NCI-H2081 (cell line): Measurements from ENCODE around the gene CLIP2.
"Not testable (repeated sequence)": the region's sequence is repeated elsewhere in the genome, so short reads cannot be mapped to it uniquely, and the experiment has no call there.

ENCODE experiments used
- DNase-seq, 2 experiments: peaks; one replicate each; lab custom pipeline; 2025; lab: John Stamatoyannopoulos, UW

CLIP2 gene

DNA sequence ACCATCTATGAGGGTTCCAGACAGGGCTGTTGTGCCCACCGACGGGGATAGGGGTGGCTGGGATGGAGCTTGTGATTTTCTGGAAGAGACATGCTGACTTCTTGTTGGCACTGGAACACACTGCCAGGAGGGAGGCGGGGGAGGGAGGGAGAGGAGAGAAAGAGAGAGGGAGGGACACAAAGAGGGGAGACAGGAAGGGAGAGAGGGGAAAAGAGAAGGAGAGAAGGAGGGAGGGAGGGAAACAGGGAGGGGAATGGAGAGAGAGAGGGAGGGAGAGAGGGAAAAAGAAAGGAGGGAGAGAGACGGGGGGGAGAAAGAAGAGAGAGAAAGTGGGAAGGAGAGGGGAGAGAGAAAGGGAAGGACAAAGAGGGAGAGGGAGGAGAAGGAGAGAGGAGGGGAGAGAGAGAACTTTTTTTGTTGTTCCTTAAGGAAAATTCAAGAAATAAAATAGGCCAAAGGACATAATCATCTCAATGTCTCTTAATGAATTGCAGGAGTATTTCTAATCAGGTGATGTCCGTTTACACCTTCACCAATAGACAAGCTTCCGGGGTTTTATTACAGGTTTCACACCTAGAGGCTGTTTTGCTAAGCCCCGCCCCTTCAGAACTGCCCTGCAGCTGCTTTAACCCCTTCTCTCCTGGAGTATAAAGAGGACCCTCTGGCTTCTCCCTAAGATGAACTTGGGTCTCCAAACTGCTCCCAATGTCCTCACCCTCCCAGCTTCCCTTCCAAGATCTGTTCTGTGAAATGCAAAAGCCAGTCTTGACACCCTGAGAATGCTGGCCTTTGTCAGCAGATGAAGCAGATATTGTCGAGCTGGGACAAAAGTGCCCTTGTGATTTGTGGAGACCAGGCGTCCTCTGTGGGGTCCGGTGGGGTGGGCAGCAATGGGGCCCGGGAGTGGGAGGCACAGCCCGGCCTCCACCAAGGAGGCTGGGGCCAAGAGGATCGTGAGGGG, 82.5 kb downstream of the CLIP2 start:
- DNase-seq, result peak; percentile 71 to 81

DNA sequence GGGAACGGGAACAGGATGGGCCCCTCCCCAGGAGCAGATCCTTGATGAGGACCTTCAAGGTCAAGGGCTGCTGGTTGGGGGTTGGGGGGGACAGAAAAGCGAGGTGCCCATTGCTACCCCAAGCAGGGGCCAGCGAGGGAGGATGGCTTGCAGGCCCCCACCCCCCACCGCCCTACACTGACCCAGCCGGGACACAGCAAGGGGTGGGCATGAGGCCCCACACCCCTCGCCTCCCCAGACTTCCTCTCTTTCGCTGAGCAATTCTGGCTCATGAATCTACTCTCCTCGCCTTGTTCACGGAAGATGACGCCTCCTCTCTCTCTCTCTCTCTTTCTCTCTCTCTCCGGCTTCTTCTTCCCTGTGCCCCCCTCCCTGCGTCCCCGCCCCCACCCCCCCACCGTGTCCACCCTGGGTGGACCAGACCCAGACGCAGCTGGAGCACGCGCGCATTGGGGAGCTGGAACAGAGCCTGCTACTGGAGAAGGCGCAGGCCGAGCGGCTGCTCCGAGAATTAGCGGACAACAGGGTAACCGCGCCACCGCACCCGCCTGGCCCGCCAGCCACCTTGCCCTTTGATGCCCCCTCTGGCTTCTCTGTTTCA, 83.4 kb downstream of the CLIP2 start:
- no peak for DNase-seq

DNA sequence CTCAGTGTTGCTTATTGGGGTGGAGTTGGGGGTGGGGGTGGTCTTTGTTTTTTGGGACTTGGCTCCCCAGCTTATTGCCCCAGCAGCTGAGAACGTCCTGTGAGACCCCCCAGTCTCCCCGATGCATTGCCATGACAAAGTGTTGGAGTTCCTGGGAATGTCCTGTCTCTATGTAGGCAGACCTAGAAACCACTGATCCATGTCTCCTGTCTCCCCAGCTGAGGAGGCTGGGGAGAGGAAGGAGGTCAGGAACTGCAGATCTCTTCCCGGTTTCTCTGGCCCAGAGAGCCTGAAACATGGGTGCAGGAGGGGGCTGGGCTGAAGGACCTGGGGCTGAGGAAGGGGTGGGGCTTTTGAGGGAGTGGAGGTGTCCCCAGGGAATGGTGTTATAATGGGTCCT, 84.3 kb downstream of the CLIP2 start:
- DNase-seq, result no peak

DNA sequence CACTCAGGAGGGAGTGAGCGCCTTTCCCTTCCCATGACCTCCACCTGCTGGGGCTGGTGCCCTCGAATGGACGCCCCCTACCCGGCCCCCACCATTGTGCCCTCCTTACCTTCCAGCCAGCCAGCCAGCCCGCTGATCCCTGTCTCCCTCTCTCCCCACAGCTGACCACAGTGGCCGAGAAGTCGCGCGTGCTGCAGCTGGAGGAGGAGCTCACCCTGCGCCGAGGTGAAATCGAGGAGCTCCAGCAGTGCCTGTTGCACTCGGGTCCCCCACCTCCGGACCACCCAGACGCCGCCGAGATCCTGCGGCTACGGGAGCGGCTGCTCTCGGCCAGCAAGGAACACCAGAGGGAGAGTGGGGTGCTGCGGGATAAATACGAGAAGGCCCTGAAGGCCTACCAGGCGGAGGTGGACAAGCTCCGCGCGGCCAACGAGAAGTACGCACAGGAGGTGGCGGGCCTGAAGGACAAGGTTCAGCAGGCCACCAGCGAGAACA, 86.6 kb downstream of the CLIP2 start:
- DNase-seq, result no peak

DNA sequence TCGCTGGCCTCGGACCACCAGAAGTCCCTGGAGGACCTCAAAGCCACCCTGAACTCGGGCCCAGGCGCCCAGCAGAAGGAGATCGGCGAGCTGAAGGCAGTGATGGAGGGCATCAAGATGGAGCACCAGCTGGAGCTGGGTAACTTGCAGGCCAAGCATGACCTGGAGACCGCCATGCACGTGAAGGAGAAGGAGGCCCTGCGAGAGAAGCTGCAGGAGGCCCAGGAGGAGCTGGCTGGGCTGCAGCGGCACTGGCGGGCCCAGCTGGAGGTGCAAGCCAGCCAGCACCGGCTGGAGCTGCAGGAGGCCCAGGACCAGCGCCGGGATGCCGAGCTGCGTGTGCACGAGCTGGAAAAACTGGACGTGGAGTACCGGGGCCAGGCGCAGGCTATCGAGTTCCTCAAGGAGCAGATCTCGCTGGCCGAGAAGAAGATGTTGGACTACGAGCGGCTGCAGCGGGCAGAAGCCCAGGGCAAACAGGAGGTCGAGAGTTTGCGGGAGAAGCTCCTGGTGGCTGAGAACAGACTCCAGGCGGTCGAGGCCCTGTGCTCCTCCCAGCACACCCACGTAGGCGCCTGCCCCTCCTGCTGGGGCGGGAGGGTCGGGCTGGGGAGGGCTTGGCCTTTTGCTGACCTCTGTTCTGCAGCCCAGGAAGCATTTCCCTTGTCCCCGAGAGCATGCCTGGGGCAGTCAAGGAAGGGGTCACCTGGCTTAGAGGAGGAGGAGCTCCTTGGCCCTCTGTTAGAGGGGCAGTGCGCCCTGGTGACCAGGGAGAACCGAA, 87.2 kb downstream of the CLIP2 start:
- no peak for DNase-seq

DNA sequence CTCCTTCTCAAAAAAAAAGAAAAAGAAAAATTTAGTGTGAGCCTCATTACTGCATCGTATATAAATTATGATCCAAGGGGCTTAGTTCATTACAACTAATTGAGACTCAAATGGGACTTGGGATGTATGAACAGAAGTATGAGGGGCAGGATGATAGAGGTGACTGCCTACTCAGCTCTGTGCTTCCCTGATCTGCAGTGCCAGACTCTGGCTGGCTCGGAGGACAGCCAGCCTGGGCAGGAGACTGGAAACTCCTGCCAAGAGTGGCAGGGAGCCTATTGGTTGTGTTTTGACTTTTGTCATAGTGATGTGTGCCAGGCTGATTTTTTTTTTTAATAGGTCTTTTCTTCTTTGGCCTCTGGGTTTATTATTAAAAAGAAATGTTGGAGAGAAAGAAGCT, 90.7 kb downstream of the CLIP2 start:
- DNase-seq, result peak in 1 of 2 experiments; percentile 19

DNA sequence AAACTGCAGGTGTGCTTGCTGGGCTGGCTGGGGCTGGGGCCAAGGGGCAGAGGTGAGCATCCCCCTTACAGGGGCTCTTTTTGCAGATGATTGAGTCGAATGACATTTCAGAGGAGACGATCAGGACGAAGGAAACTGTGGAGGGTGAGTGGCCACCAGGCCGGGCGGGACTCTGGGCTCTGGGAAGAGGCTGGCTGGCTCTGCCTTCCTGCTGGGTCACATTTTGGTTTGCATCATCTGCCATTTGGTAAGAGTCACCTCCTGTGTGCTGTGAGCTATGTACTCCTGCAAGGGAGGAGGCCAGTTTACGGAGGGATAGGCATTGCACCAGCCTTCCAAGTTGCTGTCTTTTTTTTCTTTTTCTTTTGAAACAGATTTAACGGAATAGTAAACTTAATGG, 91.5 kb downstream of the CLIP2 start:
- no peak for DNase-seq

DNA sequence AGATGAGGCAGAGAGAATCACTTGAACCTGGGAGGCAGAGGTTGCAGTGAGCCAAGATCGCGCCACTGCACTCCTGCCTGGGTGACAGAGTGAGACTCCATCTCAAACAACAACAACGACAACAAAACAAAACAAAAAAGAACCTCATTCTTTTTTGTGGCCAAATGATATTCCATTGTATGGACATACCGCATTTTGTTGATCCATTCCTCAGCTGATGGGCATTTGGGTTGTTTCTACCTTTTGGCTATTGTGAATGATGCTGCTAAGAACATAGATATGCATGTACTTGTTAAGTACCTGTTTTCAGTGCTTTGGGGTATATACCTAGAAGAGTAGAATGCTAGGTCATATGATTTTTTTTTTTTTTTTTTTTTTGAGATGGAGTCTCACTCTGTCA, 94.9 kb downstream of the CLIP2 start:
- not testable (repeated sequence) for DNase-seq

DNA sequence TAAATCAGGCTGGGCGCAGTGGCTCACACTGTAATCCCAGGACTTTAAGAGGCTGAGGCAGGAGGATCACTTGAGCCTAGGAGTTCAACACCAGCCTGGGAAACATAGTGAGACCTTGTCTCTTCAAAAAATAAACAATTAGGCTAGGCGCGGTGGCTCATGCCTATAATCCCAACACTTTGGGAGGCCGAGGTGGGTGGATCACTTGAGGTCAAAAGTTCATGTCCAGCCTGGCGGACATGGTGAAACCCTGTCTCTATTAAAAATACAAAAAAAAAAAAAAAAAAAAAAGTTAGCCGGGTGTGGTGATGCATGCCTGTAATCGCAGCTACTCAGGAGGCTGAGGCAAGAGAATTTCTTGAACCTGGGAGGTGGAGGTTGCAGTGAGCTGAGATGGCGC, 95.6 kb downstream of the CLIP2 start:
- not testable (repeated sequence) for DNase-seq

DNA sequence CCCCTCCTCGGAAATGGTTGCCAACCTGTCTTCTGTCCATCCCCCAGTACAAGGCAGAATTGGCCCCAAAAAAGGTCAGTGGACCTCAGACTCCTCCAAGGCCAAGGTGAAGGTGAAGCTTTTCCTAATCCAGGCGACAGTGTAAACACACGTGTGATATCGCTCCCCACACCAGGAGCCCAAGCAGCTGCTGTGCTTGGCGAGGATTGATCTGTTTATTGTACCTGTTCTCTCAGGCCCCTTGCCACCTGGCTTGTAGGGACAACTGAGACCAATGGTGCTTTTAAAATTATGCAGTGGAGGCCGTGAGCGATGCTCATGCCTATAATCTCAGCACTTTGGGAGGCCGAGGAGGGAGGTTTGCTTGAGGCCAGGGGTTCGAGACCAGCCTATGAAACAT, 98.4 kb downstream of the CLIP2 start:
- no peak for DNase-seq

DNA sequence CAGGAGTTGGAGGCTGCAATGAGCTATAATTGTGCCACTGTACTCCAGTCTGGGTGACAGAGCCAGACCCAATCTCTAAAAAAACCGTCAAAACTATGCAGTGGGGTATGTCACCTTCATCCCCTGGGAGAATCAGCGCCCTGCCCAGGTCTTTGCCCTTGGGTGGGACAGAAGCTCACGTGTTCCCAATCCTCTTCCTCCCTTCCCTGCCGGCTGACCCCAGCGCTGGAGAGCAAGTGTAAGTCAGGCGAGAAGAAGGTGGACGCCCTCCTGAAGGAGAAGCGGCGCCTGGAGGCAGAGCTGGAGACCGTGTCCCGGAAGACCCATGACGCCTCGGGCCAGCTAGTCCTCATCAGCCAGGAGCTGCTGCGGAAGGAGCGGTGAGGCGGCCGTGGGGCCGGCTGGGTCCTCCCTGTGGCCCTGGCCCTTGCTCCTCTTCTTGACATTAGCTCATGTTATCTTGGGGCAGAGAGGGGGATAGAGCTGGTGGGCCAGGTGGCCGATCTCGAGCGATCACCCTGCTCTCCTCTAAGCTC, 99.7 kb downstream of the CLIP2 start:
- no peak for DNase-seq

DNA sequence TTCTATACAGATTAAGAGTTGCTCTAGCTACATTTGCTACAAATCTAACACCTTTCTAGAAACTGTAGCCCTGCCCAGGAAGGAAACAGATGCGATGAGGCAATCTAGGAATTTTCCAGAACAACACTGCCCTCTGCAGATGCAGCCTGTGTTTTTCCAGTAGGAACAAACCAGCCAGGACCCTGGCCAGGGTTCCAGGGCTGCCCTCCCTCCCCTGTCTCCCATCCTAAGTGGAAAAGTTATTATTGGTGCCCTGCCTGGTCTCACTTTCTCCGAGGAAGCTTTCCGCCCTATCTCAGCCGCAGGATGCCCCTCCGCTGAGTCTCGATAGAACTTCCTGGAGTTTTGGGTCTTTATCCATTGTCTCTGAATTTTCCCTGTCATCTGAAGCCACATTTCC, 104.5 kb downstream of the CLIP2 start:
- peak; percentile 7 to 60 for DNase-seq

DNA sequence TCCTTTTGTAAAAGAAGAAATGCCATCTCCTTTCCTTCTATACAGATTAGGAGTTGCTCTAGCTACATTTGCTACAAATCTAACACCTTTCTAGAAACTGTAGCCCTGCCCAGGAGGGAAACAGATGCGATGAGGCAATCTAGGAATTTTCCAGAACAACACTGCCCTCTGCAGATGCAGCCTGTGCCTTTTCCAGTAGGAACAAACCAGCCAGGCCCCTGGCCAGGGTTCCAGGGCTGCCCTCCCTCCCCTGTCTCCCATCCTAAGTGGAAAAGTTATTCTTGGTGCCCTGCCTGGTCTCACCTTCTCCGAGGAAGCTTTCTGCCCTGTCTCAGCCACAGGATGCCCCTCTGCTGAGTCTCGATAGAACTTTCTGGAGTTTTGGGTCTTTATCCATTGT, 105.4 kb downstream of the CLIP2 start:
- peak; percentile 8 to 13 for DNase-seq

DNA sequence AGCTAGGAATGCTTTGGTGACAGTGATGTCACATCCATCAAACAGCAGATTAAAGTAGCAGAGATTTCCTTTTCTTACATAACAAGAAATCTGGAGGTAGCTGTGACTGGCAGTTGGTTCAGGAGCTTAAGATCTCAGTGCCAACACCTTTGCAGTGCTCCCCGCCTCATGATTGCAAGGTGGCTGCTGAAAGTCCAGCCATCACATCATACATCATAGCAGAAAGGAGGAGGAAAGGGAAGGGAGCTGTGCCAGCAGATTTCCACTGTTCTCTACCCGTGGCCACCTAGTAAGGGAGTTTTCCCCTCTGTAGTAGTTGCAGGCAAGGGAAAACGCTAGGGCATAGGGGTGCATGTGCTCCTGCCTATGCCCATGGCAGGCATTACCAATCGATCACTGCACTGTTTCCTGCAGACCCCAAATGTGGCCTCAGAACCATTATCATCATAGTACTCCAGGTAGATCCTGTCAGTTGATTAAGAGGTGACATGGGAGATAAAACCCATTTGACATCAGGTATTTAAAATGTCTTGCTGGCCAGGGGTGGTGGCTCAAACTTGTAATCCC, 106.6 kb downstream of the CLIP2 start:
- no peak for DNase-seq

DNA sequence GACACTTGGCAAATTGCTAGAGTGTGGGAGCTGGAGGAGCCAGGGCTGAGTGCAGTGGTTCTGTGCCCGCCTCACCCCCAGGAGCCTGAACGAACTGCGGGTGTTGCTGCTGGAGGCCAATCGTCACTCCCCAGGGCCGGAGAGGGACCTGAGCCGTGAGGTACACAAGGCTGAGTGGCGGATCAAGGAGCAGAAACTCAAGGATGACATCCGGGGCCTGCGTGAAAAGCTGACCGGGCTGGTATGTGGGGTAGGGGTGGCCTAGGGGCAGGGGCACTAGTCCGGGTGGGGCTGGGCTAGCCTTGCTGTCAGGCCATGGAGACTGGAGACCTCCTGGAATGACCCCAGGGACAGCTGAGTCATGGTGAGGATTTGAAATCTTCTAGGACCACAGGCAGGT, 107.8 kb downstream of the CLIP2 start:
- no peak for DNase-seq

DNA sequence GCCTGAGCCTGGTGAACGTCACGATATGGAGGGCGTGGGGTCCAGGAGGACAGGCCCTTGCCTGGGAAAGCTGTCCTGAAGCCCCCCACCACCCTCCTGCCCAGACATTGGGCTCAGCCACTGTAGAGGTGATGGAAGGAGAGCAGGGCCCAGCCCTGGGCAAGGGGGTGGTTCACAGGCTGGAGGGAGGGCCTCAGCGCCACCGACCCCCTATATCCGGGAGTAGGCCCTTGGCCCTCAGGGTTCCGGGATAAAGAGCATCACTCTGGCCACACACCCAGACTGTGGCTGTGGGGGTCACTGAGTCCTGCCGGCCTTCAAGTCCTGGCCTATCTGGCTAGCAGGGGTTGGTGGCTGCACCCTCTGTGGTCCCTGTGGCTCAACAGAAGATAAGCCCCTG, 109.2 kb downstream of the CLIP2 start:
- DNase-seq, result no peak

DNA sequence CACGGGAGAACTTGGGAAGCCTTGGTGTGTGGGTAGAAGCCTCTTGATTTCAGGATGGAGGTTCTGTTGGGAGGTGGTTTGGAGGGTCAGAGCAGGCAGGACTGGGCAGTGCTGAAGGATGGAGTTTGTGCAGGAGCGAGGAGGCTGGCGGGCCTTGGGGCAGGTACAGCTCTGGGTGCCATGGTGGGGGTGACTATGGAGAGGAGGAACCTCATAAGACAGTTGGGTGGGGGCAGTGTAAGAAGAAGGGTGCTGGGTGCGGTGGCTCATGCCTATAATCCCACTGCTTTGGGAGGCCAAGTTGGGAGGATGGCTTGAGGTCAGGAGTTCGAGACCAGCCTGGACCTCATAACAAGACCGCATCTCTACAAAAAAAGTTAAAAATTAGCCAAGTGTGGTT, 109.8 kb downstream of the CLIP2 start:
- no peak for DNase-seq

DNA sequence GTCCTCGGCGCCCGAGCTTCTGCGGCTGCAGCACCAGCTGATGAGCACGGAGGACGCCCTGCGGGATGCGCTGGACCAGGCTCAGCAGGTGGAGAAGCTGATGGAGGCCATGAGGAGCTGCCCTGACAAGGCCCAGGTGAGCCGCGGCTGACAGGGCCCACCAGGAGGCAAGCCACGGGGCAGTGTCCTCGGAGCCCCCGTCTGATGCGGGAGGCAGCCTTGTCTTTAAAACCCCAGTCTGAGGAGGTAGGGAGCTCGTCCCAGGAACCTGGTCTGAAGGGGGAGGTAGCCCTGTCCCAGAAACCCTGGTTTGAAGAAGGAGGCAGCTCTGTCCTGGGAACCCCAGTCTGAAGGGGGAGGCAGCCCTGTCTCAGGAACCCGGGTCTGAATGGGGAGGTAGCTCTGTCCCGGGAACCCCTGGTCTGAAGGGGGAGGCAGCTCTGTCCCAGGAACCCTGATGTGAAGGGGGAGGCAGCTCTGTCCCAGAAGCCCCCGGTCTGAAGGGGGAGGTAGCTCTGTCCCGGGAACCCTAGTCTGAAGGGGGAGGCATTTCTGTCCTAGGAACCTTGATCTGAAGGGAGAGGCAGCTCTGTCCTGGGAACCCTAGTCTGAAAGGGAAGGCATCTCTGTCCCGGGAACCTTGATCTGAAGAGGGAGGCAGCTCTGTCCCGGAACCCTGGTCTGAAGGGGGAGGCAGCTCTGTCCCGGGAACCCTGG, 111.4 kb downstream of the CLIP2 start:
- DNase-seq, result no peak

DNA sequence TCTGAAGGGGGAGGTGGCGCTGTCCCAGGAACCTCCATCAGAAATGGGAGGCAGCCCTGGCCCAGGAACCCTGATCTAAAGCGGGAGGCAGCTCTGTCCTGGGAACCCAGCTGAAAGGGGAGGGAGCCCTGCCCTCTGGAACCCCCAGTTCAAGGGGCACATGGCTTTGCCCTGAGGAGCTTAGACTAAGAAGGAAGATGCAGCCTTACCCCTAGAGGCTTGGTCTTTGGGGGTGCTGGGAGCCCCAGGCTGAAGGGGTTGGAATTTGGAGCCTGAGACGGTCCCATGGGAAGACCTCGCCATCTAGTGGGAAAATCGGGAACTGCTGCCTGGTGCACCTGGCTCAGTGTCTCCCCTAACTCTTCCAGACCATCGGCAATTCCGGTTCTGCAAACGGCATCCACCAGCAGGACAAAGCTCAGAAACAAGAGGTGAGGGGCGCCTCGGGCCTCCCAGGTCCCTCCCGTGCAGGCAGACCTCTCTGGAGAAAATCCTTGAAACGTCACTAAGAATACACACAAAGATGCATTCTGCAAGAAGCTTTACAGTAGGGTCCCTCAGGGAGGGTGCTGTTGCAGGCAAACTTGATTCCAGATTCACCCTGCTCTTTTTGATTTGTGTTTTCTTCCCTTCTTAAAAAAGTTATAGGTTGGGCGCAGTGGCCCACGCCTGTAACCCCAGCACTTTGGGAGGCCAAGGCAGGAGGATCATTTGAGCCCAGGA, 112.1 kb downstream of the CLIP2 start:
- DNase-seq, result peak; percentile 62 to 64

DNA sequence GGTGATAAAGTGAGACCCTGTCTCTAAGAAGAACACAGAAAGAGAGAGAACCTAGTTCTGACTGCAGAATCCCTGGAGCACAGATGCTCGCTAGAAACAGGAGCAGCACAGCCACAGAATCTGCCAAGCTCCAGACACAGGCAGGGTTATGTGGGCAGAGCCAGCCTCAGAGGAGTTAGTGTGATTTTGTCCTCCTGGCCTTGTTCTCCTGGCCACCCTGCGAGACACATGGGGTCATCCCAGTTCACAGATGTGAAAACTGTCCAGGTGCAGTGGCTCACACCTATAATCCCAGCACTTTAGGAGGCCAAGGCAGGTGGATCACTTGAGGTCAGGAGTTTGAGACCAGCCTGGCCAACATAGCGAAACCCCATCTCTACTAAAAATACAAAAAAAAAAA, 113.5 kb downstream of the CLIP2 start:
- not testable (repeated sequence) for DNase-seq
